Endothelial cell of umbilical vein (primary cell): Measurements from ENCODE around the gene ABCC11. TPM values are rescaled to one million over a fixed set of nuclear protein-coding genes. Genes with fewer than 3 reads are reported as not detected.
A peak's percentile ranks its signal among the peaks of the same experiment; 100 is the strongest.

Experiments
- BruUV-seq: library from RNA; stranded (reverse); fragments of 400-500 nt; replicated peaks from 2 replicates; lab custom pipeline; 2021; lab: Mats Ljungman, UMichigan
- CTCF ChIA-PET: fragments of 300-600, 350-600 bp; sonication (Branson Sonifier 250); formaldehyde crosslinking; loops from one replicate; lab custom pipeline; 2021; ENCODE audit warnings: antibody characterized with exemption, inconsistent platforms; lab: Charles Lee
- POLR2A ChIA-PET: fragments of 300-600, 350-600 bp; sonication (Branson Sonifier 250); formaldehyde crosslinking; loops from one replicate; lab custom pipeline; 2021; ENCODE audit warnings: antibody characterized with exemption, inconsistent platforms; lab: Charles Lee
- DNase-seq: peaks from one replicate; pipeline ENCODE4 v3.0.0-alpha.2; 2011; ENCODE audit warnings: low read depth, low spot score
- FAIRE-seq: peaks from 2 replicates; lab custom pipeline; 2011; peaks lifted over from hg19 to GRCh38; lab: Jason Lieb, UNC
- H2AFZ ChIP-seq: 2 replicates; pipeline ENCODE4 v1.6.0; 2012; ENCODE audit warnings: low read depth, low read length, control low read depth, inconsistent platforms
- H3K27ac ChIP-seq: 2 replicates; pipeline ENCODE4 v1.5.1; 2011; ENCODE audit warnings: low read depth, mild to moderate bottlenecking, control low read depth, low read length, moderate library complexity; ENCODE audit not compliant: insufficient read depth
- H3K27me3 ChIP-seq, 2 experiments: 2 replicates each; pipeline versions ENCODE4 v1.6.0 to v1.6.1; 2011; ENCODE audit warnings: low read length in 2 of 2, mixed read lengths in 1 of 2; ENCODE audit not compliant: control insufficient read depth in 2 of 2, insufficient read depth in 2 of 2
- H3K36me3 ChIP-seq, 2 experiments: 2 replicates in 1 of 2; 3 replicates in 1 of 2; pipeline ENCODE4 v1.5.1; 2011; ENCODE audit warnings: low read length in 2 of 2, mild to moderate bottlenecking in 1 of 2, moderate library complexity in 1 of 2; ENCODE audit not compliant: control insufficient read depth in 2 of 2, insufficient read depth in 2 of 2; ENCODE audit errors: extremely low read depth in 1 of 2
- H3K4me1 ChIP-seq: 3 replicates; pipeline ENCODE4 v1.5.1; 2011; ENCODE audit warnings: mild to moderate bottlenecking, low read length; ENCODE audit not compliant: control insufficient read depth, insufficient read depth; ENCODE audit errors: extremely low read depth
- H3K4me2 ChIP-seq: 2 replicates; pipeline ENCODE4 v1.6.1; 2011; ENCODE audit warnings: low read length, control low read depth, mixed read lengths; ENCODE audit not compliant: insufficient read depth
- H3K4me3 ChIP-seq, 3 experiments: fragments of 200-600 bp in 1 of 3; sonication (generic), shearing (Covaris generic) in 1 of 3; replicated peaks in 1 of 3; 2 replicates each; pipeline ENCODE4 v1.5.1; 2011 to 2016; ENCODE audit warnings: control low read depth in 3 of 3, low read length in 3 of 3, mild to moderate bottlenecking in 2 of 3, inconsistent platforms in 1 of 3, low read depth in 1 of 3, moderate library complexity in 1 of 3; ENCODE audit not compliant: insufficient read depth in 1 of 3
- H3K79me2 ChIP-seq: 2 replicates; pipeline ENCODE4 v1.6.0; 2012; ENCODE audit warnings: low read length, inconsistent platforms; ENCODE audit not compliant: control insufficient read depth, insufficient read depth
- H3K9ac ChIP-seq: replicated peaks from 2 replicates; pipeline ENCODE3; 2011; ENCODE audit warnings: low read length, control low read depth; ENCODE audit not compliant: insufficient read depth; ENCODE audit errors: extremely low read depth
- H3K9me1 ChIP-seq: replicated peaks from 3 replicates; pipeline ENCODE4 v1.6.0; 2011; ENCODE audit warnings: mild to moderate bottlenecking, low read length; ENCODE audit not compliant: control insufficient read depth, insufficient read depth; ENCODE audit errors: extremely low read depth
- H3K9me3 ChIP-seq: replicated peaks from 2 replicates; pipeline ENCODE4 v1.5.1; 2012; ENCODE audit warnings: low read length, inconsistent platforms; ENCODE audit not compliant: control insufficient read depth, insufficient read depth
- H4K20me1 ChIP-seq: replicated peaks from 2 replicates; pipeline ENCODE3; 2011; ENCODE audit warnings: mild to moderate bottlenecking, low read length; ENCODE audit not compliant: control insufficient read depth, insufficient read depth; ENCODE audit errors: extremely low read depth
- GATA2 ChIP-seq: IDR thresholded peaks from 2 replicates; pipeline ENCODE4 v1.7.0; 2011; ENCODE audit warnings: low read depth, mild to moderate bottlenecking, moderate library complexity, mixed read lengths, low read length; ENCODE audit not compliant: insufficient read length, insufficient read depth
- MAX ChIP-seq: IDR thresholded peaks from 2 replicates; pipeline ENCODE4 v1.6.1; 2011; ENCODE audit not compliant: insufficient read depth, insufficient read length
- POLR2A ChIP-seq: IDR thresholded peaks from 2 replicates; pipeline ENCODE4 v1.6.1; 2012; ENCODE audit warnings: low read depth, mild to moderate bottlenecking, control low read depth, low read length
- POLR2AphosphoS5 ChIP-seq: IDR thresholded peaks from 2 replicates; pipeline ENCODE4 v1.6.1; 2012; ENCODE audit warnings: low read depth, mild to moderate bottlenecking, control low read depth, low read length, moderate library complexity; ENCODE audit not compliant: insufficient read depth
- dilution Hi-C: fragments of 300-500 bp; cut with MboI; formaldehyde crosslinking; loops from one replicate; pipeline ENCODE4 v1.15.0; 2019; ENCODE audit warnings: low sequenced_read_pairs; ENCODE audit not compliant: extremely low pct_ligation_motif_present
- intact Hi-C: fragments of 100-400 bp; cut with micrococcal nuclease; formaldehyde crosslinking; loops from one replicate; pipeline ENCODE4 v1.10.0; 2022
- polyA plus RNA-seq, 4 experiments: library from polyadenylated mRNA; depleted of rRNA in 3 of 4; stranded (reverse) in 3 of 4; unstranded in 1 of 4; fragments of >200 nt; gene quantifications; 2 replicates each; pipeline versions ENCODE4 v1.2.1 to v1.2.3, GENCODE V29; 2011 to 2012; ENCODE audit warnings: missing spikeins in 1 of 4
- total RNA-seq: library from RNA; stranded (reverse); gene quantifications from 2 replicates; pipeline ENCODE4 v1.2.3, GENCODE V29; 2021

ABCC11 gene
- total and polyA plus RNA-seq, 2 donors (not counting 3 experiments of a cell fraction or from before 2014, with no cell fraction given) = 0.08 TPM; not detected in 1

DNA sequence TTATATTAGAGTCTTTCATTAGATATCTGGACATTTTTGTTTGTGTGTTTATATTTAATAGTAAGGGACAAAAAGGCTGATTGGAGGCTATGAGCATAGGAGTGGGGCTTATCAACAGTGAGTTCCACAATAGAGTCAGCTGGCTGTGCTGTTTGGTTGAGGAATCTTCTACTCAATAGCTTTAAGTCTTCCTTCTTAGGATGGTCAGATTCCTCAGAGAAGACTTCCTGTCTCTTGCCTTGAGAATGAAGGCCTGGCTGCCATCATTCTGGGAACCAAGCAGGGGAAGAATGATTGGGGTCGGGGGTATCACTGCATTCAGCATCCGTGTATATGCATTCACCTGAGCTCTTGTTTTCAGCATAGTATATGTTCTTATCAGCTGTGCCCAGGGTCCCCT, 31.9 kb upstream of the ABCC11 start:
- ChIA-PET CTCF (interaction anchor here (1.2 to 2.5 kb wide), 2 partner anchors 22 to 38 kb away, joined by 3 to 6 read pairs; no protein-coding TSS in a partner anchor), POLR2A (no interaction called here)
- FAIRE-seq = no peak

DNA sequence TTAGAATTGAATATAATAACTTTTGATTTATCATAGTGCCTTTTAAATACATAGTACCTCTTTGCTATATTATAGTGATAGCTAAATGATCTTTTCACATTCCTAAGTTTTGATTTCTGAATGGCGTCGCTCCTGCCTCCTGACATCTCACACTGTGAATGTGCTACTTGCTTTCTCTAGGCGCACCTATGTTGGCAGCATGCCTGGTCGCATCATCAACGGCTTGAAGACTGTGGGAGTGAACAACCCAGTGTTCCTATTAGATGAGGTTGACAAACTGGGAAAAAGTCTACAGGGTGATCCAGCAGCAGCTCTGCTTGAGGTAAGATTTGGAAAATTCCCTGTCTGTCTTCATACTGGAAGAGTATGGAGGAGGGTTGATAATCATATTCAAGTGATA, 29.8 kb upstream of the ABCC11 start:
- Histone ChIP-seq H3K27ac (no peak overlapping the region), H3K36me3 (peaks cover 0 to 4% of the 10 kb centered on the region in 2 experiments), H3K79me2 (peaks cover 5% of the 10 kb centered on the region), H3K9me1 (peaks cover 2% of the 10 kb centered on the region), H2AFZ (no peak overlapping the region), H3K27me3 (no peaks in the 10 kb centered on the region), H3K4me3 (no peak overlapping the region), H4K20me1 (no peaks in the 10 kb centered on the region), H3K9me3 (no peaks in the 10 kb centered on the region), H3K4me1 (peaks cover 39% of the 10 kb centered on the region), H3K4me2 (no peak overlapping the region), H3K9ac (no peak overlapping the region)
- intact Hi-C loops = loop anchor here (5.0 kb wide), 1 partner anchor 40 kb away; no protein-coding TSS in a partner anchor
- FAIRE-seq (no peak), DNase-seq (no peak)
- POLR2A ChIA-PET = no interaction called here
- no peak for TF ChIP-seq GATA2
- dilution Hi-C loops = no loop called here
- CTCF ChIA-PET = no interaction called here
- no TSS peak for BruUV-seq

More for the DNA sequence above, 31.9 kb upstream of the ABCC11 start:
- DNase-seq = peak; percentile 46
- Histone ChIP-seq H3K79me2 (peaks cover 5% of the 10 kb centered on the region), H3K9ac (no peak overlapping the region), H3K27ac (no peak overlapping the region), H3K9me1 (peaks cover 2% of the 10 kb centered on the region), H2AFZ (no peak overlapping the region), H4K20me1 (no peaks in the 10 kb centered on the region), H3K9me3 (no peaks in the 10 kb centered on the region), H3K4me2 (no peak overlapping the region), H3K36me3 (peaks cover 0 to 4% of the 10 kb centered on the region in 2 experiments), H3K4me1 (peaks cover 39% of the 10 kb centered on the region), H3K4me3 (no peak overlapping the region), H3K27me3 (no peaks in the 10 kb centered on the region)
- no TSS peak for BruUV-seq
- TF ChIP-seq POLR2A (no peak), POLR2AphosphoS5 (no peak), MAX (no peak), GATA2 (no peak)
- dilution Hi-C loops (no loop called here), intact Hi-C loops (loop anchor here (5.0 kb wide), 1 partner anchor 38 kb away; no protein-coding TSS in a partner anchor)
